HG02678 (cell line): ENCODE measurements around the gene SNRNP70.
"Not testable (repeated sequence)": the region's sequence is repeated elsewhere in the genome, so short reads cannot be mapped to it uniquely, and the experiment has no call there.

ENCODE experiments used
- ATAC-seq: cut with Tn5 transposase; IDR thresholded peaks from one replicate; pipeline ENCODE4 v1.9.1; 2021; ENCODE audit warnings: mild to moderate bottlenecking, moderate library complexity; ENCODE audit not compliant: unreplicated experiment

The SNRNP70 gene

GRCh38 chr19:49064768-49065611 lies 20.3 kb upstream of the SNRNP70 start, which contains the start of gene NTF4:
Gene NTF4, minus strand, starts transcription at chr19:49064818. Its CDS starts 2,821 bp downstream, at chr19:49061997.
- no peak for ATAC-seq

DNA sequence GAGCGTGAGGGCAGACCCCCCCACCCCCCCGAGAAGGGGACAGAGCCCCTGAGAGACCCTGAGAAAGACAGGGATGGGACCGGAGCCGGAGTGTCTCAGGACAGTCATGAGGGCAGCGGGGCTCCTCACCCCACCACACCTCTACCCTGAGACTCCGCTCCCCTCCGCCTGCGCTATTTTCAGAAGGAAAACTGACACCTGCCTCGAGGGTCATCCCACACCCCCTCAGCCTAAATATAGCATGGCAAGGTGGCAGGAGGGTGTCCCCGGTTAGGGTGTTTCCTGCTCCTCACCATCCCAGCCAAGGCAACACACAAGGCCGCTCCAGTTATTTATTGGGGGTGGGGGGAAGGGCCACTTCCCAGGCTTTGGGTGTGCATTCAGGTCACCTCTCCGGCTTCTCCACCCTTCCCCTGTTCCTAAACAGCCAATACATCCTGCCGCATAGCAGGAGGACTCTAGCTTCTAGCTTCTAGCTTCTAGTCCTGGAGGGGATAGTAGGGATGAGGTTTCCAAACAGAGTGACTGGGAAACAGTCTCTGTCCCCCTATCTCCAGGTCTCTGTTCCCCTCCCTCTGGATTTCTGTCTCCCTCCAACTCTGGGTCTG lies 19.2 kb upstream of the SNRNP70 start:
- no peak for ATAC-seq

DNA sequence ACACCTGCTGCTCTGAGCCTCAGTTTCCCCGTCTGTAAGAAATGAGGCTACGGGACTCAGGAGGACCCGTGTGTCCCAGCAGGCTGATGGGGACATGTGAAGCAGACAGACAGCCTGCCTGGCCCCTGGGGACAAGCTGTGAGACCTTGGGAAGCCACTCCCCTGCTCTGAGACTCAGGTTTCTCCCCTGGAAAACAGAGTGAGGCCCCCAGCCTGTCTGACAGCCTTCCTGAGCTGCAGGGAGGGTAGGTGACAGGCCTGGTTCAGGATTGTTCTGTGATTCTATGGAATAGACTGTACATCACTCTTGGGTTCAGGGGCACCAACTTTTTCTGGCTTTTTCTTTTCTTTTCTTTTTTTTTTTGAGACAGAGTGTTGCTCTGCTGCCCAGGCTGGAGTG lies 17.7 kb upstream of the SNRNP70 start:
- ATAC-seq = no peak

DNA sequence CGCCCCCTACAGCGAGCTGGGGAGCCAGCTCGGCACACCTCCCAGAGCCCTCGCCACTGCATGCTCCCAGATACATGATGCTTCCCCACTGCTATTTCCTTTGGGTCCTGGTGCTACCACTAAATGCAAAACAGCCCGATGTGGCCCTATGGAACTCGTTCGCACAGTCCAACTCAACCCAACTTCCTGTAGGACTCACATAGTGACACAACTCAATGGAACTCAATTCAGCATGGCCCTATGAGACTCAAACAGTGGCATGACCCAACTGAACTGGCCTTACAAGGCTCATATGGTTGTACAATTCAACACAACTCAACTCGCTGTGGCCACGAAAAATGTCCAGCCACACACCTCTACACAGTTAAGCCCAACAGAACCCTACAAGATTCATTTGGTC lies 16.2 kb upstream of the SNRNP70 start:
- ATAC-seq = no peak

DNA sequence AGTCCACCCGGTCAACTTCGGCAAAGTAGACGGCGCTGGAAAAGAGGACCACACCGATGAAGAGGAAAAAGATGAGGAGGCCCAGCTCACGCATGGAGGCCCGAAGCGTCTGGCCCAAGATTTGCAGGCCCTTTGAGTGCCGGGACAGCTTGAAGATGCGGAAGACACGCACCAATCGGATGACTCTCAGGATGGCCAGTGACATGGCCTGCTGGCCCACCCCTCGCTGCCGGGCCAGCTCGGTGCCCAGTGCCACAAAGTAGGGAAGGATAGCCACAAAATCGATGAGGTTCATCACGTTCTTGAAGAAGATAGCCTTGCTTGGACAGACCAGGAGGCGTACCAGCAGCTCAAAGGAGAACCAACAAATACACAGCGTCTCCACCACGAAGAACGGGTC lies 14.8 kb upstream of the SNRNP70 start:
- no peak for ATAC-seq

DNA sequence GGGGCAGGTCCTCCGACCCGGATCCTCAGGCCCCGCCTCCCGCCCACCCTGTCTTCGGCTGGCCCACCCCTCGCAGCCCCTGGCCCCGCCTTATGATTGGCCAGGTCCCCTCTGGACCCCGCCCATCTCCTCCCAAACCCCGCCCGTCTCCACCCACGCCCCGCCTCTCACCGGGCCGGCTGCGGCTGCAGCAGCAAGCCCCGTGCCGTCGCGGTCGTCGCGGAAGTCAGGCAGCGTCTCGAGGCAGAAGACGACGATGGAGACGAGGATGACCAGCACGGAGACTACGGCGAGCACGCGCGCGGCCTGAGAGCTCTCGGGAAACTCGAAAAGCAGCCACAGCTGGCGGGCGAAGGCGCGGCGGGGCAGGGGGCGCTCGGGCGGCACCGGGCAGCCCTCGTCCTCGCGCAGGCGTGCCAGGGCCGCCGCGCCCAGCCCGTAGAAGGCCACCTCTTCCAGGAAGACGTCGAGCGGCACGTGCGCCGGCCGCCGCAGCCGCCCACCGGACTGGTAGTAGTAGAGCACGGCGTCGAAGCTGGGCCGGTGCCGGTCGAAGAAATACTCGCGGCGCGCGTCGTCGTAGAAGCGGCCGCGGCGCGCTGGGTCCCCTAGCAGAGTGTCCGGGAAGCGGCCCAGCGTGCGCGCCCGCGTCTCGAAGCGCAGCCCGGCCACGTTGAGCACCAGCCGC lies 13.2 kb upstream of the SNRNP70 start:
- no peak for ATAC-seq

- ATAC-seq = no peak
Measured at GRCh38 chr19:49073514-49074378, 11.5 kb upstream of the SNRNP70 start.

GRCh38 chr19:49074869-49075268 lies 10.4 kb upstream of the SNRNP70 start:
- ATAC-seq = not testable (repeated sequence)

DNA sequence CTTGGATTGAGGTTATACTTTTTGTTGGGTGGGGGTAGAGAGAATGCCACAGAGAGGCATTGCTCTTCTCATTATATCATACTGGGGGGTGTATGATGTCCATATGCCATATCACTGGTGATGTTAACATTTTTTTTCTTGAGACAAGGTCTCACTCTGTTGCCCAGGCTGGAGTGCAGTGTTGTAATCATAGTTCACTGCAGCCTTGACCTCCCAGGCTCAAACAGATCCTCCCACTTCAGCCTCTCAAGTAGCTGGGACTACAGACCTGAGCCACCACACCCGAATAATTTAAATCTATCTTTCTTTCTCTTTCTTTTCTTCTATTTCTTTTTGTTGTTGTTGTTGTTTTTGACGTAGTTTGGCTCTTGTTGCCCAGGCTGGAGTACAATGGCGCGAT lies 4.9 kb upstream of the SNRNP70 start:
- ATAC-seq = no peak

- no peak for ATAC-seq
Measured at GRCh38 chr19:49081273-49081672, 4.0 kb upstream of the SNRNP70 start.

GRCh38 chr19:49084206-49085019 lies 838 bp upstream of the SNRNP70 start:
- ATAC-seq = no peak

DNA sequence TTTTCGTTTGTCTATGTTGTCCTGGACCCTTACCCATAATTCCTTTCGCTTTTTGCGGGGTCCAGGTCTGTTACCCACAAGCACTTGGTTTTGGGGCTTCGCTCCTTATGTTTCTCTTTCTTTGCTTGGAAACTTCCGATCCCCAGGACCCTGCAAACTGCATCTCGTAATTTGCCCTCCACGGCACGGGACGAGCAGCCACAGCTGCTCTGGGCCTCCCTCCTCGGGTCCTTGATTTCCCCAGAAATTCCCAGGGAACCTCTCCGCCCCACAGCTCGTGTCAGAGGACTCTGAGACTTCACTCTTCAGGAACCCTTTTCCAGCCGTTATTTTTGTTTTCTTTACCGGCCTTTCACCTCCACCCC lies 599 bp downstream of the SNRNP70 start:
- no peak for ATAC-seq

GRCh38 chr19:49086296-49086695 lies 1.0 kb downstream of the SNRNP70 start:
- no peak for ATAC-seq

DNA sequence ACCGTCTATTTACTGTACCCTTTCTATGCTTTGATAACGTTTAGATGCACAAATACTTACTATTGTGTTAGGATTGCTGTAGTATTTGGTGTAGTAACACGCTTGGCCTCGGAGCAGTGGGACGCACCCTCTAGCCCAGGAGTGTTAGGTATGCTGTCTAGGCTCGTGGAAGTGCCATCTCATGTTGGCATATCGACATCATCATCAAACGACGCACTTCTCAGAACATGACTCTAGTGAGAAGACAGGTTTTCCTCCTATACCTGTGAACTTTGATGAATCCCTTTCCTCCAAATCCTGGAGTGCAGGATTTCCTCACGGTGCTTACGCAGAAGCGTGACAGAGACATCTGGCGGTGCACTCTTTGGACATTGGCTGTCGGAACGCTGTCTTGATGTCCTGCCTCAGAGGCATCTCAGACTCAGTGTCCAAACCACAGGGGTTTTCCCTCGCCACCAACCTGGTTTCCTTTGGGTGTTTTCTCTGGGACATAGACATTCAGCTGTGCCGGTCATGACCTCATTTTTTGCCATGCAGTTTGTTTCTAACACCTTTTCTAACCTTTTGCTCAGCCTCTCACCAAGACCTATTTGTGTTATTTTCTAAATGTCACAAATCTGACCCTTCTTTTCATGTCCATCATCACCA lies 6.3 kb downstream of the SNRNP70 start:
- no peak for ATAC-seq

- ATAC-seq = no peak
Measured at GRCh38 chr19:49092686-49093085, 7.4 kb downstream of the SNRNP70 start.

- no peak for ATAC-seq
Measured at GRCh38 chr19:49094505-49095482, 9.5 kb downstream of the SNRNP70 start.

GRCh38 chr19:49097453-49098288 lies 12.4 kb downstream of the SNRNP70 start:
- no peak for ATAC-seq

DNA sequence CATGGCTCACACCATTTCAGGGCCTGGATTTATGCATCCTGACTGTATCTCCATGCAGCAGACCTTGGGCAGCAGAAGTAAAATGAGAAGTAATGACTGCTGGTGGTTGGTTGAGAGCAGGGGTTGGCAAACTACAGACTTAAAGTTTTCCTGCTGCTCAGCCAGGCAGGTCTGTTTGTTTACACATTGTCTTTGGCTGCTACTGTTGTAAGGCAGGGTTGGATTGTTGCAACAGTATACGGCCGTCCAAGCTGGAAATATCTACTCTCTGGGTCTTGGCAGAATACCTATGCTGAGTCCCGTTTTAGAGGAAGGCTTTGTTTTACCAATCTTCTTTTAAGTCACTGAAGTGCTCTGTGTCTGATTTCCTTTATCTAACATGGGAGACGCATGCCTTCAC lies 13.5 kb downstream of the SNRNP70 start:
- no peak for ATAC-seq
